SK-N-SH (cell line): ENCODE data around the gene TMCO6. TPM values are rescaled to one million over a fixed set of nuclear protein-coding genes. Genes with fewer than 3 reads are reported as not detected.
A peak's percentile ranks its signal among the peaks of the same experiment; 100 is the strongest.

Experiments
- CTCF ChIA-PET: fragments of 300-600, 350-600 bp; formaldehyde crosslinking; extraction: SDS; loops from one replicate; lab custom pipeline; 2021; lab: Yijun Ruan, JAX
- POLR2A ChIA-PET: fragments of 350-600 bp; sonication (Branson Sonifier 250); formaldehyde crosslinking; extraction: SDS; loops from one replicate; lab custom pipeline; 2020; ENCODE audit warnings: antibody characterized with exemption, inconsistent platforms; lab: Yijun Ruan, JAX
- DNase-seq: peaks from one replicate; pipeline ENCODE4 v3.0.0; 2012
- H2AFZ ChIP-seq: fragments of 200-600 bp; sonication (generic); 2 replicates; pipeline ENCODE4 v1.8.1; 2016; ENCODE audit warnings: antibody characterized with exemption, mild to moderate bottlenecking, low read depth
- H3F3A ChIP-seq: fragments of 200-600 bp; sonication (generic); replicated peaks from 2 replicates; pipeline ENCODE3; 2016; ENCODE audit warnings: antibody characterized with exemption, mild to moderate bottlenecking; ENCODE audit not compliant: insufficient read depth
- H3K27ac ChIP-seq, 2 experiments: fragments of 200-500 bp in 1 of 2; fragments of 200-600 bp in 1 of 2; sonication (Bioruptor generic) in 1 of 2; sonication (generic), shearing (Covaris generic) in 1 of 2; 2 replicates each; pipeline versions ENCODE4 v1.5.1 to v1.6.1; 2014 to 2016; ENCODE audit warnings: low read depth in 2 of 2, inconsistent platforms in 1 of 2, low read length in 1 of 2, mild to moderate bottlenecking in 1 of 2, mixed read lengths in 1 of 2
- H3K27me3 ChIP-seq: fragments of 200-600 bp; sonication (generic), shearing (Covaris generic); 2 replicates; pipeline ENCODE4 v1.6.1; 2016; ENCODE audit warnings: mixed run types; ENCODE audit not compliant: insufficient read depth
- H3K36me3 ChIP-seq, 2 experiments: fragments of 200-500 bp in 1 of 2; fragments of 200-600 bp in 1 of 2; sonication (Bioruptor generic) in 1 of 2; sonication (generic) in 1 of 2; replicated peaks in 1 of 2; 2 replicates each; pipeline versions ENCODE3 to v1.5.1; 2014 to 2016; ENCODE audit warnings: low read length in 1 of 2, mild to moderate bottlenecking in 1 of 2; ENCODE audit not compliant: insufficient read depth in 2 of 2, control insufficient read depth in 1 of 2
- H3K4me1 ChIP-seq, 2 experiments: fragments of 200-500 bp in 1 of 2; fragments of 200-600 bp in 1 of 2; sonication (Bioruptor generic) in 1 of 2; sonication (generic), shearing (Covaris generic) in 1 of 2; 2 replicates each; pipeline versions ENCODE4 v1.5.1 to v1.6.1; 2014 to 2016; ENCODE audit warnings: low read depth in 1 of 2, low read length in 1 of 2, mixed run types in 1 of 2; ENCODE audit not compliant: insufficient read depth in 2 of 2, control insufficient read depth in 1 of 2
- H3K4me2 ChIP-seq: fragments of 200-600 bp; sonication (generic), shearing (Covaris generic); 2 replicates; pipeline ENCODE4 v1.6.1; 2017; ENCODE audit warnings: mixed run types
- H3K4me3 ChIP-seq, 2 experiments: fragments of 200-500 bp in 1 of 2; fragments of 200-600 bp in 1 of 2; sonication (Bioruptor generic) in 1 of 2; sonication (generic), shearing (Covaris generic) in 1 of 2; 2 replicates each; pipeline versions ENCODE4 v1.5.1 to v1.8.1; 2014 to 2016; ENCODE audit warnings: low read depth in 2 of 2, inconsistent platforms in 1 of 2, low read length in 1 of 2, mild to moderate bottlenecking in 1 of 2, mixed read lengths in 1 of 2, moderate library complexity in 1 of 2
- H3K79me2 ChIP-seq: fragments of 200-600 bp; sonication (generic); 2 replicates; pipeline ENCODE4 v1.8.1; 2017; ENCODE audit warnings: mild to moderate bottlenecking; ENCODE audit not compliant: insufficient read depth
- H3K9ac ChIP-seq: fragments of 200-600 bp; sonication (generic); 2 replicates; pipeline ENCODE4 v1.6.1; 2017; ENCODE audit warnings: mixed run types
- H3K9me2 ChIP-seq: fragments of 200-600 bp; sonication (generic); 2 replicates; pipeline ENCODE4 v1.6.1; 2017; ENCODE audit warnings: mixed run types
- H3K9me3 ChIP-seq: fragments of 200-600 bp; sonication (generic); 2 replicates; pipeline ENCODE4 v1.6.1; 2017; ENCODE audit warnings: mixed run types, mild to moderate bottlenecking, moderate library complexity
- H4K20me1 ChIP-seq: fragments of 200-600 bp; sonication (generic); 2 replicates; pipeline ENCODE4 v1.6.1; 2017; ENCODE audit warnings: mild to moderate bottlenecking, mixed run types; ENCODE audit not compliant: insufficient read depth
- CHD2 ChIP-seq: fragments of 150-350 bp; IDR thresholded peaks from 2 replicates; pipeline ENCODE4 v1.6.1; 2018; ENCODE audit warnings: low read length; ENCODE audit not compliant: partially characterized antibody
- ELF1 ChIP-seq: IDR thresholded peaks from 2 replicates; pipeline ENCODE4 v1.4.0; 2012
- EP300 ChIP-seq, 2 experiments: IDR thresholded peaks; 2 replicates each; pipeline versions ENCODE4 v1.4.0 to v1.6.1; 2012; ENCODE audit warnings: borderline replicate concordance in 1 of 2, low read depth in 1 of 2, low read length in 1 of 2
- EZH2phosphoT487 ChIP-seq: fragments of 200-600 bp; sonication (generic); IDR thresholded peaks from 2 replicates; pipeline ENCODE4 v1.6.1; 2017; ENCODE audit warnings: low read depth, mixed run types, mild to moderate bottlenecking, antibody characterized with exemption, moderate library complexity, borderline replicate concordance
- FOXM1 ChIP-seq: IDR thresholded peaks from 2 replicates; pipeline ENCODE4 v1.4.0; 2012; ENCODE audit warnings: low read depth, mild to moderate bottlenecking
- GATA2 ChIP-seq: sonication (generic); formaldehyde crosslinking; IDR thresholded peaks from 2 replicates; pipeline ENCODE4 v1.5.0; 2020; ENCODE audit warnings: mild to moderate bottlenecking, missing genetic modification reagents
- JUND ChIP-seq: IDR thresholded peaks from 2 replicates; pipeline ENCODE4 v1.4.0; 2012
- MAX ChIP-seq: IDR thresholded peaks from 2 replicates; pipeline ENCODE4 v1.4.0; 2012; ENCODE audit warnings: low read depth
- MXI1 ChIP-seq: IDR thresholded peaks from 2 replicates; pipeline ENCODE4 v1.6.1; 2012; ENCODE audit warnings: mild to moderate bottlenecking, low read depth, low read length, improper control_type of control experiment
- NRF1 ChIP-seq: IDR thresholded peaks from 2 replicates; pipeline ENCODE4 v1.6.1; 2012; ENCODE audit warnings: low read depth, mild to moderate bottlenecking, low read length
- POLR2AphosphoS5 ChIP-seq: IDR thresholded peaks from 2 replicates; pipeline ENCODE4 v1.6.1; 2012; ENCODE audit warnings: low read depth, low read length
- RAD21 ChIP-seq: IDR thresholded peaks from 2 replicates; pipeline ENCODE4 v1.6.1; 2012; ENCODE audit warnings: mild to moderate bottlenecking, low read length
- SIN3A ChIP-seq: IDR thresholded peaks from 2 replicates; pipeline ENCODE4 v1.6.1; 2012; ENCODE audit warnings: low read depth, mild to moderate bottlenecking, low read length, moderate library complexity, borderline replicate concordance
- SMC3 ChIP-seq: IDR thresholded peaks from 2 replicates; pipeline ENCODE4 v1.6.1; 2012; ENCODE audit warnings: low read depth, low read length, improper control_type of control experiment
- USF1 ChIP-seq: IDR thresholded peaks from 2 replicates; pipeline ENCODE4 v1.4.0; 2012; ENCODE audit warnings: low read depth, borderline replicate concordance
- USF2 ChIP-seq: fragments of 150-350 bp; IDR thresholded peaks from 2 replicates; pipeline ENCODE4 v1.6.1; 2017; ENCODE audit warnings: antibody characterized with exemption, low read length, low read depth, borderline replicate concordance
- YY1 ChIP-seq: IDR thresholded peaks from 2 replicates; pipeline ENCODE4 v1.4.0; 2012; ENCODE audit warnings: low read depth, mild to moderate bottlenecking
- ZBTB33 ChIP-seq: IDR thresholded peaks from 2 replicates; pipeline ENCODE4 v1.4.0; 2012; ENCODE audit warnings: low read depth, borderline replicate concordance
- WGBS: methylation state at CpG from one replicate; pipeline ENCODE4 v1.1.6; 2017; ENCODE audit warnings: low lambda C conversion rate; 5-methylcytosine and 5-hydroxymethylcytosine counted together
- polyA plus RNA-seq, 3 experiments: library from polyadenylated mRNA; depleted of rRNA; stranded (reverse); fragments of >200 nt; gene quantifications; 2 replicates each; pipeline ENCODE4 v1.2.3, GENCODE V29; 2012

TMCO6 gene
- polyA plus RNA-seq, 1 of the 3 experiments (the other 2 are of a cell fraction), result 27.7 TPM

- ChIA-PET CTCF (interaction anchor here (1.3 kb wide), 1 partner anchor 34 kb away, joined by 4 read pairs; no protein-coding TSS in a partner anchor), POLR2A (interaction anchor here (1.0 to 2.6 kb wide), 2 partner anchors 9 to 17 kb away, joined by 7 to 11 read pairs; partner anchors contain the start of genes HARS1 and HARS2)
- H4K20me1 ChIP-seq, result no peaks in the 10 kb centered on the region
- TF ChIP-seq YY1 (no peak), FOXM1 (no peak), MXI1 (no peak), SMC3 (no peak), SIN3A (no peak), POLR2AphosphoS5 (0 out of 2 replicates have a peak, but pooled peaks have one; percentile 5)
- no peaks in the 10 kb centered on the region for H3K27me3 ChIP-seq
- peaks cover 3% of the 10 kb centered on the region for H3F3A ChIP-seq
- no peaks in the 10 kb centered on the region for H3K9me3 ChIP-seq
- H2AFZ ChIP-seq, result no peak overlapping the region
- H3K4me1 ChIP-seq, result no peaks in the 10 kb centered on the region
- H3K36me3 ChIP-seq, result peaks cover 37 to 87% of the 10 kb centered on the region in 2 experiments
- no peak overlapping the region for H3K4me2 ChIP-seq
- WGBS, result 92% methylated on average over 2 of the region's 2 CpGs
- no peak overlapping the region; a peak in 1 of 4 replicates for H3K27ac ChIP-seq
- no peak overlapping the region for H3K4me3 ChIP-seq
- no peaks in the 10 kb centered on the region; the same call in 1 of the 2 replicates for H3K79me2 ChIP-seq
- H3K9ac ChIP-seq, result no peak overlapping the region
- no peaks in the 10 kb centered on the region for H3K9me2 ChIP-seq
- no peak for DNase-seq
These were observed 35.0 kb downstream of the TMCO6 start for GRCh38 chr5:140674211-140674610.

GRCh38 chr5:140674629-140675028 is 35.4 kb downstream of the TMCO6 start:
- no peak overlapping the region; a peak in 1 of 4 replicates for H3K27ac ChIP-seq
- no peaks in the 10 kb centered on the region for H3K9me3 ChIP-seq
- H3K4me1 ChIP-seq, result no peaks in the 10 kb centered on the region
- WGBS, result 98% methylated on average over 4 of the region's 4 CpGs
- no peaks in the 10 kb centered on the region for H3K27me3 ChIP-seq
- H3K4me2 ChIP-seq, result no peak overlapping the region
- ChIA-PET POLR2A (interaction anchor here (1.0 to 2.6 kb wide), 3 partner anchors 10 to 27 kb away, joined by 5 to 11 read pairs (median 7); partner anchors contain the start of genes HARS1, HARS2 and IK), CTCF (interaction anchor here (1.3 kb wide), 1 partner anchor 35 kb away, joined by 4 read pairs; no protein-coding TSS in a partner anchor)
- H2AFZ ChIP-seq, result no peak overlapping the region
- DNase-seq, result no peak
- H3K9me2 ChIP-seq, result no peaks in the 10 kb centered on the region
- H3K4me3 ChIP-seq, result no peak overlapping the region
- H3K9ac ChIP-seq, result no peak overlapping the region
- no peaks in the 10 kb centered on the region for H3K79me2 ChIP-seq
- H3F3A ChIP-seq, result peaks cover 2% of the 10 kb centered on the region
- peaks cover 37 to 87% of the 10 kb centered on the region in 2 experiments for H3K36me3 ChIP-seq
- H4K20me1 ChIP-seq, result no peaks in the 10 kb centered on the region
- TF ChIP-seq NRF1 (no peak), MAX (no peak), JUND (no peak), ELF1 (no peak), USF1 (no peak), POLR2AphosphoS5 (0 out of 2 replicates have a peak, but pooled peaks have one; percentile 2)

- WGBS, result 93% methylated on average over 1 of the region's 3 CpGs
- ChIA-PET POLR2A (no interaction called here), CTCF (no interaction called here)
- Histone ChIP-seq H3K9me3 (no peaks in the 10 kb centered on the region), H3K9me2 (no peaks in the 10 kb centered on the region), H3K36me3 (peaks cover 32 to 79% of the 10 kb centered on the region in 2 experiments), H2AFZ (no peak overlapping the region), H3F3A (no peaks in the 10 kb centered on the region), H3K4me3 (no peak overlapping the region), H3K4me1 (no peaks in the 10 kb centered on the region), H3K27me3 (no peaks in the 10 kb centered on the region), H3K4me2 (no peak overlapping the region), H3K27ac (no peak overlapping the region), H4K20me1 (no peaks in the 10 kb centered on the region), H3K79me2 (peaks cover 4% of the 10 kb centered on the region; the same call in 1 of the 2 replicates), H3K9ac (no peak overlapping the region)
- no peak for DNase-seq
- TF ChIP-seq USF2 (no peak), CHD2 (no peak), JUND (no peak), ZBTB33 (no peak), EP300 (IDR thresholded peaks at IDR 0.05; ENCODE audit: borderline replicate concordance in 1 of 2, low read depth in 1 of 2, low read length in 1 of 2) (no peak), MXI1 (no peak), EZH2phosphoT487 (no peak), RAD21 (no peak), MAX (no peak), GATA2 (CRISPR knock-in tag) (no peak)
These were observed 38.7 kb downstream of the TMCO6 start for GRCh38 chr5:140677947-140678346.
